GM18505 (cell line): ENCODE measurements around the gene LCA5.
"Not testable (repeated sequence)": the region's sequence is repeated elsewhere in the genome, so short reads cannot be mapped to it uniquely, and the experiment has no call there.

Experiments
- ATAC-seq: cut with Tn5 transposase; IDR thresholded peaks from one replicate; pipeline ENCODE4 v1.9.1; 2021; ENCODE audit not compliant: unreplicated experiment
- POLR2A ChIP-seq: IDR thresholded peaks from 4 replicates; pipeline ENCODE4 v1.6.1; 2011; ENCODE audit warnings: borderline replicate concordance; ENCODE audit not compliant: insufficient read depth, insufficient read length; ENCODE audit errors: extremely low read depth

Gene LCA5

DNA sequence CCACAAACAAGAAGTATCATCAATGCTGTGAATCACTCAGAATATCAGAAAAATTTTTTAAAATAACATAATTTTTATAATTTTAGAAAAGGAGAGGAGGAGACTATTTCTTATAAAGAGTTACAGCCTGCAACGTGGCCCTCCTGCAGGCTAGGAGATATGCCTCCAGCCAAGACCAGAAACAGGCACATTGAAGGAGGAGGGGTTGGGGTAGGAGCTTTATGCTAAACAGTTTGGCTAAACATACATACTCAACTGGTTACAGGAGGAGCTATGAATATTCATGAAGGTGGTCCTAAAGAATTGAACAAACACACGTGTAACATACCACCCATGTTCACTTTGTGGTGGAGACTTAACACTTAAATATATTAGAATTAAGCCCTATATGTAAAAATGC is 14.2 kb upstream of the LCA5 start:
- ATAC-seq = no peak
- TF ChIP-seq POLR2A = no peak

DNA sequence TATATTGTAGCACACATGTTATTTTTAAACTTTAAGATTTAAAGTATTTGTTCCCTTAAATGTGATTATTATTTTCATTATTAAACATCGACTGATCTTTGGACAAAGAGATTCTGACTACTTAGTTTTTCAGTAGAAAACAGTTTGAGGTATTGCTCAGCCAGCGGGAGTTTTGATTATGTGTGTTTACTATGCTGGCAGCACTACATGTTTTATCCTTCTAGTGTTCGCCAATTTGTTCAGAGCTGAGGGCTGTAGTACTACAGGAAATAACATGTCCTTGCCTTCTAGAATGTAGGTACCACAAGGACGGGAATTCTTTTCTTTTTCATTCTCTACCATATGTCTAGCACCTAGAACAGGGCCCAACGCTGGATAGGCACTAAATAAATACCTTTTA is 11.1 kb upstream of the LCA5 start:
- no peak for TF ChIP-seq POLR2A
- no peak for ATAC-seq

DNA sequence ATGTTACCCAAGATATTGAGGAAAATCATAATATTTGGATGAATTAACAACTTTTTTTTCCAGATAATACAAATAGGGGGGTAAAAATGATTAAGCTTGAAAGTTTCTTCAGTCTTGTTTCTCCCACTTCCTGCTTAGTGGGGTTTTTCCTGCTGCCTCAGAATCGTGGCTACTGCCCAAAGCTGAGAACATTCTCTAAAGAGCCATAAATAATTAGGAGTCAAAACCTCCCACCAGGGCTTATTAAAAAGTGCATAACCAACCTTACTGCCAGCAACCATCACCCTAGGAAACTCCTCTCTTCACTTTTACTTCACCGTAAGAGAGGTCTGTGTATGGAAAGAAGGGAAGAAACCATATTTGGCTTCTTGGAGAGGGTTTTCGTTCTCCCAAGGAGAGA is 9.0 kb upstream of the LCA5 start:
- no peak for ATAC-seq

GRCh38 chr6:79544939-79545450 is 7.8 kb upstream of the LCA5 start:
- no peak for TF ChIP-seq POLR2A
- peak; percentile 82 for ATAC-seq

More for the DNA sequence above, 9.0 kb upstream of the LCA5 start:
- TF ChIP-seq POLR2A = no peak

- peak; percentile 61 for ATAC-seq
- TF ChIP-seq POLR2A = no peak
Measured at GRCh38 chr6:79544299-79544927, 7.2 kb upstream of the LCA5 start.

- ATAC-seq = peak; percentile 21
- TF ChIP-seq POLR2A = no peak
Measured at GRCh38 chr6:79543886-79544285, 6.7 kb upstream of the LCA5 start.

DNA sequence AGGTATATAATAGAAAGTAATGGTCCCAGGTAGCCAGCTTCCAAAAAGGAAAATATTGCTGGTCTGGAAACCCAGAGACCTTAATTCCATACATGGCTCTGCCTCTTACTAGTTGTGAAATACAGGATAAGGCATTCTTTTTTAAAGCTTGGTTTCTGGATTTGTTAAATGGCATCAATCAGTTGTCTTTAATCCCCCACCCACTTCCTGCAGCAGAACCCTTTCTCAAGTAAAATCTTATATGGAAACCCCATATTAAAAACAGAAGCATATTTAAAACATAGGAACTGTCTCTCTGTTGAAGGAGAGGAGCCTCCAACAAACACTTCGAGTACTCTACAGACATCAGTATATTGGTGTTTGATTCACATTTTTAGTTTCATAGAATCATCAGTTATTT is 6.2 kb upstream of the LCA5 start:
- no peak for ATAC-seq
- TF ChIP-seq POLR2A = no peak

GRCh38 chr6:79538106-79538971 is 1.1 kb upstream of the LCA5 start:
- TF ChIP-seq POLR2A = no peak
- ATAC-seq = no peak

DNA sequence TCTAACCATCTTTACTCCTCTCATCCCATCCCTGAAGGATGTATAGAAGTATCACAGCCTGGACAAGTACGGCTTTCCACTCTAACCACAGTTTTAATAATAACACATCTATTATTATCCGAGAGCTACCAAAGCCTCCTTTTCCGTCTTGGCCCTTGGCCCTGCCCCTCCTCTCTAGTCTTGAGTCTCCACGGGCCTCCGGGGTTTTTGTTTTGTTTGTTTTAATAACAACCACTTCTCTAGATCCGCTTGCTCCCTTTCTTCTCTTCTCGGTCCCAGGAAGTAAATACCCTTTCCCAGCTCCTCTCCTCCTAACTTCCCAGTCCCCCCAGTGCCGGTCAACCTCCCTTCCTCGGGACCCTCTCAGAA is 661 bp downstream of the LCA5 start:
- no peak for TF ChIP-seq POLR2A
- ATAC-seq = no peak

DNA sequence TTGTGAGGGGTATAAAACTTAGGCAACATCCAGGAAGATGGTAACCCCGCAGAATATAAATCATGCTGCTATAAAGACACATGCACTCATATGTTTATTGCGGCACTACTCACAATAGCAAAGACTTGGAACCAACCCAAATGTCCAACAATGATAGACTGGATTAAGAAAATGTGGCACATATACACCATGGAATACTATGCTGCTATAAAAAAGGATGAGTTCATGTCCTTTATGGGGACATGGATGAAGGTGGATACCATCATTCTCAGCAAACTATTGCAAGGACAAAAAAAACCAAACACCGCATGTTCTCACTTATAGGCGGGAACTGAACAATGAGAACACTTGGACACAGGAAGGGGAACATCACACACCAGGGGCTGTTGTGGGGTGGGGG is 7.7 kb downstream of the LCA5 start:
- not testable (repeated sequence) for ATAC-seq

DNA sequence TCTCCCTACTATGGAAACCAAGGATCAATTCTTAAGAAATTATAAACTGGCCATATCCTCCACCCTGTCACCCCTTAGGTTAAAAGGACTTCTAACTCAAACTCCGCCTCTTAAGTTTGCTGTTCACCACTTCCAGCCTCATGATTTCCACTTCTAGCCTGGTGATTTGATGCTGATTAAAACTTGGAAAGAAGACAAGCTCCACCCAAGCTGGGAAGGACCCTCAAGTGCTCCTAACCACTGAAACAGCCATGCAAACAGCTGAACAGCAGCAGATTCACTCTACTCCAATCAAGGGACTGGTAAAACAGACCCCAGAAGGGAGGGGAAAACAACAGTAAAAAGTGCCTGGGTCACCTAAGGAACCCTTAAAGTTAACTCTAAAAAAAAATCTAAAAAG is 10.3 kb downstream of the LCA5 start:
- TF ChIP-seq POLR2A = no peak
- no peak for ATAC-seq

DNA sequence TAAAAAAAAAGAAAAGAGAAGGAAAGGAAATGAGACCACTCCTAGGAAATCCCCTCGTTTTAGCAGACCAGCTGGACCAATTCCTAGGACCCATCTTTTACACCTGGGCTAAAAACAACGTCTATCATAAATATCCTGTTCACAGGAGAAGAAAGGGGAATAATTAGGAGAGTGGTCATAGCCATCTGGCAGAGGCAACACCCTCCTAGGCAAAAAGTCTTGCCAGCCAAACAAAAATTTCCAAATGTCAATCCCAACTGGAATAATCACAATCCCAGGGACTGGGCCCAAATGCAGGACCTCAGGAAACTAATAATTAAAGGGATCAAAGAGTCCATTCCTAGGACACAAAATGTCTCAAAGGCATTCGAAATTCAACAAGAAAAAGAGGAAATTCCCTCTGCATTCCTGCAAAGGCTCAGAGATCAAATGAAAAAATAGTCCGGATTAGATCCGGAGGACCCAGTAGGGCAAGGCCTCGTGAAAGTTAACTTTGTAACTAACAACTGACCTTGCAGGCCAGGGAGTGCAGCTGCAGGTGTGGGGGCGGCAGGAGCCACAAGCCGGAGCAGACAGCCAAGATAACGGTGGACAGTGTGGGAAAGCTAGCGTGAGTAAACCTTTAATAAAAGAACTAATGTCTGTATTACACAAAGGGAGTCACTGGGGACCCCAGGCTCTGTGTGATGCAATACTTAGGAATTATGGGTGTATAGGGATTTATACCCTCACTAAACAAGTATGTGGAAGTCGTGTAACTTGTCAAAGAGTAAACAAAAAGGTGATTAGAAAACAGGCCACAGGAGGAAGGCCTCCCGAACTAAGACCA is 11.7 kb downstream of the LCA5 start:
- ATAC-seq = no peak
- TF ChIP-seq POLR2A = no peak

GRCh38 chr6:79524065-79524464 is 13.2 kb downstream of the LCA5 start:
- ATAC-seq = no peak

More at GRCh38 chr6:79524065-79524464, 13.2 kb downstream of the LCA5 start:
- TF ChIP-seq POLR2A = no peak
